ENCODE measurements around the gene STAG1.
"Not testable (repeated sequence)": the region's sequence is repeated elsewhere in the genome, so short reads cannot be mapped to it uniquely, and the experiment has no call there.

Gene STAG1

DNA sequence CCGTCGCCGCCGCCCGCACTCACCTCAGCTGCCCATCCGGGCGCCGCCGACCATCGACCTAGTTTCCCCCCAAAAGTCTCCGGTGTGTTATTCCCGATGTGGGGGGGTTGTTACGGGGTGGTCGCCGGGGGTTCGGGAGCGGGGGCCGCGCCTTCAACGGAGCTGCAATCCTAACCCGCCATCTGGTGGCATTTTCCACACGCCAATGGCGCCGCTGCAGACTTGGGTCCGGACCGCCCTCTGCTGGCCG lies at the start of gene STAG1:
Gene STAG1 (minus strand): TSS at position 207 of the 250 bp plus-strand sequence. CDS start 121,480 bp downstream, outside the sequence.
- Mint-ChIP-seq H3K27me3 (no peaks in the 10 kb centered on the region), H3K27ac (peak within 1 kb of the TSS; percentile 98), H3K36me3 (no peaks in the 10 kb centered on the region), H3K4me1 (peaks cover 34% of the 10 kb centered on the region), H3K9me3 (no peaks in the 10 kb centered on the region), H3K4me3 (peak within 1 kb of the TSS; percentile 97)
- no peak for DNase-seq (ENCODE audit: low spot score in 2 of 2)
- ATAC-seq (ENCODE audit: low read depth) = no peak

DNA sequence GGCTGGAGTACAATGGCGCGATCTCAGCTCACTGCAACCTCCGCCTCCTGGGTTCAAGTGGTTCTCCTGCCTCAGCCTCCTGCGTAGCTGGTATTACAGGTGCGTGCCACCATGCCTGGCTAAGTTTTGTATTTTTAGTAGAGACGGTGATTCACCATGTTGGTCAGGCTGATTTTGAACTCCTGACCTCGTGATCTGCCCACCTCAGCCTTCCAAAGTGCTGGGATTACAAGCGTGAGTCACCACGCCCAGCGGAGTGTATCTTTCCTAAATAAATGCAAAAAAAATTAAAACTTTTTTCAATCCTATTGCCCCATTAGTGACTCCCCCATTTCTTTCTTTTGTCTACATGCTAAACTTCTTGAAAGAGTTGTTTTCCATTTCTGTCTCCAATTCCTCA lies 49.0 kb upstream of the STAG1 start:
- H3K36me3 Mint-ChIP-seq; ATAC-seq (ENCODE audit: low read depth); H3K4me1 Mint-ChIP-seq; DNase-seq (ENCODE audit: low spot score in 2 of 2); H3K27me3 Mint-ChIP-seq; H3K27ac Mint-ChIP-seq; H3K4me3 Mint-ChIP-seq; H3K9me3 Mint-ChIP-seq: not testable (repeated sequence)

DNA sequence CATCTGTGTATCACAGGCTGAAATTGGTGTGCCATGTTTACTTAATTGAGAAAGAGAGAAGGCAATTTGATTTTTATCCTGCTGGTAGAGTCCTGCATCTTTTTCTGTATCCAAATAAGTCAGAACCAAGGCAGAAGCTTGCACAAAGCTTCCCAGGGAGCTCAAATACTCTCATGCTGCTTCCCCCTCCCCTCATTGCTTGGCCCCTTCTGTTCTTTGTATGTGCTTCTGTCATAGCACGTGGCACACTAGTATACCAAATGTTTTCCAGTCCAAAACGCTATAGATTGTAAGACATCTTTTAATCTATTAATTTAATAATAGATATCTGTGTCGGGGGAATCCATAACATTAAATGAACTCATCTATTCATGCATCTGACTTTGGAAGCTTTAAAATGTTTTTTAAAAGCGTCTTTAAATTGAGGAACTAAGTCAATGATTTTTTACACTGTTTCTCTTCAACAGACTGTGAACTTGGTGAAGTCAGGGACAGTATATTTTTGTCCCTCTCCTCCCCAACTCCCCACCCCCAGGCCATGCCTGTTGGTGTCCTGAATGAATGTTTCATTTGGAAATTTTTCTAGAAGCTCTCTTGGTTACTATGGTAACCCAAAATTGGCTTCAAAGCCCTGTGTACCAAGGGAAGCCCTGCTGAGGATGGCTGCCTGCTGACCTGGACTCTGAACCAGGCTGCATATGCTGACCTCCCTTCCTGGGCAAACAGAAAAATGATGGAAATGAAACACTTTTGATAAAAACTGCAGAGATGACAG lies 40.6 kb upstream of the STAG1 start:
- H3K27ac Mint-ChIP-seq = no peak overlapping the region
- H3K27me3 Mint-ChIP-seq = peaks cover 2% of the 10 kb centered on the region

DNA sequence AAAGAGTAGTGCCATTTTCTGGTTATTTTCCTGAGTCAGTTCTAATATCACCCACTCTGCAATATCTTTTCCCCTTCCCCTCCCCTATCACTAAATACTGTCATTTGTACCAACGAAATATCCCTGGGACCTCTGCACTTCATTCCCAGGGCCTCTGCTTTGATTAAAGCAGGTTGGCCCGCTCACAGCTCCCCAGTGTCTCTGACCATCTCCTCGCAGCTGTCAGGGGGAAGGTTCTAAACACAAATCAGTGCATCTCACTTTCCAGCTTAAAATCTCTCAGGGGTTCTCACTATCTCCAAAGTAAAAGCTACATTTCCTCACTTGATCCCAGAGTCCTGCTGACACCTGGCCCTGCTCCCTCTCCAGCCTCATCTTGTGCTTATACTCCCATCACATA lies 38.6 kb upstream of the STAG1 start:
- H3K4me3 Mint-ChIP-seq = no peak overlapping the region
- H3K9me3 Mint-ChIP-seq = no peaks in the 10 kb centered on the region
- peaks cover 3% of the 10 kb centered on the region for H3K4me1 Mint-ChIP-seq
- DNase-seq (ENCODE audit: low spot score in 2 of 2) = no peak
- ATAC-seq (ENCODE audit: low read depth) = no peak
- no peak overlapping the region for H3K27ac Mint-ChIP-seq
- no peaks in the 10 kb centered on the region for H3K36me3 Mint-ChIP-seq
- peaks cover 2% of the 10 kb centered on the region for H3K27me3 Mint-ChIP-seq

More for the DNA sequence above, 40.6 kb upstream of the STAG1 start:
- DNase-seq (ENCODE audit: low spot score in 2 of 2) (no peak), ATAC-seq (ENCODE audit: low read depth) (no peak)
- no peak overlapping the region for H3K4me3 Mint-ChIP-seq
- no peaks in the 10 kb centered on the region for H3K9me3 Mint-ChIP-seq
- H3K36me3 Mint-ChIP-seq = no peaks in the 10 kb centered on the region
- peaks cover 3% of the 10 kb centered on the region for H3K4me1 Mint-ChIP-seq

DNA sequence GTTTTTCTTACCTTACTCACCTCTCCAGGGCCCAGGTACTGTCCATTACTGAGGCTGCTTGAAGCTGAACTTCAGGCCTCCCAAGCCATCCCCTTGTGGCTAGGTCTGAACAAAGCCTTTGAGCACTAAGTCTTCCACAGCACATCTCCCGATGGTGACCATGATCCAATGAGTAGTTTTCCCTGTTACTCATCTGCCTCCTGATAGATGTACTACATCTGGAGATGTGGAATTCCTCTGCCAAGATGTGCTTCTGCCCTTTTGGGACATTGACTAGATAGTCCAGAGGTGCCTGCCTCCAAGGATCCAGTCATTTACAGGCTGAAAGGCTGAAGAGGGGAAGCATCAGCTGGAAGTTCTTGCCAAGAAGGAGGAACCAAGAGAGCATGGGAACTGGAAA lies 37.8 kb upstream of the STAG1 start:
- Mint-ChIP-seq H3K36me3 (no peaks in the 10 kb centered on the region), H3K27ac (peak overlapping the region; percentile 19), H3K27me3 (peaks cover 2% of the 10 kb centered on the region), H3K9me3 (no peaks in the 10 kb centered on the region), H3K4me3 (no peak overlapping the region), H3K4me1 (peaks cover 3% of the 10 kb centered on the region)
- no peak for DNase-seq (ENCODE audit: low spot score in 2 of 2)
- no peak for ATAC-seq (ENCODE audit: low read depth)

DNA sequence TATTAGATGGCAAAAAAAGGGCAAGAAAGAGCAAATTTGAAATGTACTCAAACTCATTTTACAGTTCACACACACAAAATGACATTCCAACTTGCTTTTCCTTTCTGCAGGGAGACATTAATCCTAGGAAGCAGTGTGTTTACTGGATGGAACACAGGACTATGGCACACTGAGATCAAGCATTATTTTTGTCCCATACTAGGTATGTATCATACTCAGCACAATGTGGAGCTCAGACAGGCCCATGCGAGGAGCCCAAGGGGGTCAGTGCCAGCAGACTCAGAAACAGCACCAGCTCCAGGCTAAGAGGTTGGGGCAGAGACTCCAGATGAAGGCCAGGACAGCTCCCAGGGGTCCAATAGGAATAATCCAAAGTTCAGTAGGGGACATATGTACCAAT lies 36.0 kb upstream of the STAG1 start:
- peaks cover 2% of the 10 kb centered on the region for H3K27me3 Mint-ChIP-seq
- H3K9me3 Mint-ChIP-seq = no peaks in the 10 kb centered on the region
- H3K4me3 Mint-ChIP-seq = no peak overlapping the region
- no peaks in the 10 kb centered on the region for H3K4me1 Mint-ChIP-seq
- H3K36me3 Mint-ChIP-seq = no peaks in the 10 kb centered on the region
- no peak overlapping the region for H3K27ac Mint-ChIP-seq
- no peak for DNase-seq (ENCODE audit: low spot score in 2 of 2)
- ATAC-seq (ENCODE audit: low read depth) = no peak

DNA sequence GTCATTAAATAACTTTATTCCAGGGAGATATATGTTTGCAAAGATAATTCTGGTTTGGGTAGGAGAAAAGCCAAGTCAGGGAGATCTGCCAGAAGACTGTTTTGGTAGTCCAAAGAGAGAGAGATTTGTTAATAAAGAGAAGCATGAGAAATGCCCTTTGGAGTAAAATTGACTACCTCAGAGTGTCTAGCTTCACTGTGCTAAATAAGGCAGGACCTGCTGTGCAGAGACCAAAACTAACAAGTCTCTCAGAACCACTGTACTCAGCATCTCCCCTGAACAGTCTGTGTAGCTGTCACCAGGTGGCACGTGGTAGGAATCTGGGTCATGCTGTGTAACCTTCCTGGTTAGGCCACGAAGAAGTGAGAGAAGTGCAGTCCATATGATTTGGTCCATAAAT lies 35.2 kb upstream of the STAG1 start:
- ATAC-seq (ENCODE audit: low read depth) (peak; percentile 51), DNase-seq (ENCODE audit: low spot score in 2 of 2) (no peak)
- Mint-ChIP-seq H3K4me3 (no peak overlapping the region), H3K9me3 (no peaks in the 10 kb centered on the region), H3K27ac (no peak overlapping the region), H3K36me3 (no peaks in the 10 kb centered on the region), H3K27me3 (no peaks in the 10 kb centered on the region), H3K4me1 (no peaks in the 10 kb centered on the region)

DNA sequence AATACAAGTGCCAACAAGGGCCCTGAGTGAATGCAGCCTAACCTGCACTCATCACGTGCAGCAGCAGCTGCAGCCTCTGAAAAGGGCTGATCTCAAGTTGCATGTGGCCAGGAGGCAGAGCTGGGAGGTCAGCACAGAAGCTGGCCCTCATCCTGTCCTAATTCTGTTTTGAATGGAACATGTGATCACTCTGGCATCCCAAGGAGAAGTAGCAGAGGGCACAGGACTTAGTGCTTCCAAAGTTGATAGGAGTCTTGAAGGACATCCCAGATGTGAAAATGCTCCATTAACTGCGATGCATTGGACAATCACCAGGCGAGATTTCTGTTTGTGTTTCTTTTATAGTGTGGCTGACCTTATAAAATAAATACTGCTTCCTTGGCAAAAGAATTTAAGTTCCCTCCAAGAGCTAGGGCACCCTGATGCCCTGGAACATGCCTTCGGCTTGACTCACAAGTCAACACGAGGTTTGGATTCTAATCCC lies 31.6 kb upstream of the STAG1 start:
- H3K4me1 Mint-ChIP-seq = no peaks in the 10 kb centered on the region
- no peak overlapping the region for H3K4me3 Mint-ChIP-seq
- no peaks in the 10 kb centered on the region for H3K27me3 Mint-ChIP-seq
- DNase-seq (ENCODE audit: low spot score in 2 of 2) = no peak
- no peak overlapping the region for H3K27ac Mint-ChIP-seq
- no peak for ATAC-seq (ENCODE audit: low read depth)
- no peaks in the 10 kb centered on the region for H3K9me3 Mint-ChIP-seq
- no peaks in the 10 kb centered on the region for H3K36me3 Mint-ChIP-seq

DNA sequence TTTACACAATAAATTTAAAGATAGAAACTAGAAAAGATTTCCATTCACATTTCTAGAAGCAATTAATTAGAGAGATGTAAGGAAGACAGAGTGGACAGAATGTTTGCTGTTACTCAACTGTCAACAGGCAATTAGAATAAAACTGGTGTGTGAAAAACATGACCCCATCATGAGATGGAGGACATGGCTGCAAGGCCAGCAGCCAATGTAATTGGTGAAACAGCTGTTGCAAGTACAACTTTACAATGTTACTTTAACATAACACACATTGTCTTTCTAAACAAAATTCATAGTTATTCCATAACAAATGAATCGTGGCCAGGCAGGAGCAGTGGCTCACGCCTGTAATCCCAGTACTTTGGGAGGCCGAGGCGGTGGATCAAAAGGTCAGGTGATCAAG lies 28.6 kb upstream of the STAG1 start:
- no peaks in the 10 kb centered on the region for H3K36me3 Mint-ChIP-seq
- ATAC-seq (ENCODE audit: low read depth) (no peak), DNase-seq (ENCODE audit: low spot score in 2 of 2) (no peak)
- H3K9me3 Mint-ChIP-seq = no peaks in the 10 kb centered on the region
- no peaks in the 10 kb centered on the region for H3K4me1 Mint-ChIP-seq
- no peak overlapping the region for H3K27ac Mint-ChIP-seq
- H3K27me3 Mint-ChIP-seq = no peaks in the 10 kb centered on the region
- H3K4me3 Mint-ChIP-seq = no peak overlapping the region

DNA sequence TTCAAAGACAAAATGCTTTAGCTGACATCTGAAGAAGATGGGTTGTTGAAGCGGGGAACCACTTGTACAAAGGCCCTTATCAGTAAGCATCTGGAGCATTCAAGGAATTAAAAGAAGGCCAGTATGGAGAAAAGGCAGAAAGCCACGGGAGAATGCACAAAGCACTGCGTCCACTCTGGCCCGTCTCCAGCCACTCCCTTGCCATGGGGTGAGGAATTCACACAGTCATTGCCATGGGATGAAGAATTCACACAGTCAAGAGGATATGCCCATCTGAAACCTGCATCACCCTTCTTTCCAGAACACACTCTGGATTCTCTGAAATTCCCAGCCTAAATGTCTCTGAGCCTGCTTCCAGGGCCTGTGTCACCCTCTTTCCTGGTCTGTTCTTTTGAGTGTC lies 26.7 kb upstream of the STAG1 start:
- no peaks in the 10 kb centered on the region for H3K27me3 Mint-ChIP-seq
- no peak for ATAC-seq (ENCODE audit: low read depth)
- no peak overlapping the region for H3K27ac Mint-ChIP-seq
- no peak for DNase-seq (ENCODE audit: low spot score in 2 of 2)
- H3K4me1 Mint-ChIP-seq = no peaks in the 10 kb centered on the region
- no peak overlapping the region for H3K4me3 Mint-ChIP-seq
- no peaks in the 10 kb centered on the region for H3K9me3 Mint-ChIP-seq
- no peaks in the 10 kb centered on the region for H3K36me3 Mint-ChIP-seq

DNA sequence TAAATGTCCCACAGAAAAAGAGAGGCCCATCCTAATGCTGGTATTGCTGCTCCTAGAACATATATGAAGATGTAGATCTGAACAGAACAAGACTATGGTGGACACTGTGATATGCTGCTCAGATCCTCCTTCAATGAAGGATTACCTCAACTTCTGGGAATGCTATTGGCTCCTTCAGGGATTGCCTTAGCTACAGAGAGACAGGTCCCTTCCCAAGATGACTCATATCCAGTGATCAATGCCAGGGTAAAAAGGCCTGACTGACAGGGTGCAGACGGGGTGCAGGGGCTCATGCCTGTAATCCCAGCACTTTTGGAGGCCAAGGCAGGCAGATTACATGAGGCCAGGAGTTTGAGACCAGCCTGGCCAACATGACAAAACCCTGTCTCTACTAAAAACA lies 20.5 kb upstream of the STAG1 start:
- DNase-seq (ENCODE audit: low spot score in 2 of 2) (no peak), ATAC-seq (ENCODE audit: low read depth) (no peak)
- Mint-ChIP-seq H3K36me3 (no peaks in the 10 kb centered on the region), H3K4me1 (no peaks in the 10 kb centered on the region), H3K4me3 (no peak overlapping the region), H3K27me3 (no peaks in the 10 kb centered on the region), H3K27ac (no peak overlapping the region), H3K9me3 (no peaks in the 10 kb centered on the region)

DNA sequence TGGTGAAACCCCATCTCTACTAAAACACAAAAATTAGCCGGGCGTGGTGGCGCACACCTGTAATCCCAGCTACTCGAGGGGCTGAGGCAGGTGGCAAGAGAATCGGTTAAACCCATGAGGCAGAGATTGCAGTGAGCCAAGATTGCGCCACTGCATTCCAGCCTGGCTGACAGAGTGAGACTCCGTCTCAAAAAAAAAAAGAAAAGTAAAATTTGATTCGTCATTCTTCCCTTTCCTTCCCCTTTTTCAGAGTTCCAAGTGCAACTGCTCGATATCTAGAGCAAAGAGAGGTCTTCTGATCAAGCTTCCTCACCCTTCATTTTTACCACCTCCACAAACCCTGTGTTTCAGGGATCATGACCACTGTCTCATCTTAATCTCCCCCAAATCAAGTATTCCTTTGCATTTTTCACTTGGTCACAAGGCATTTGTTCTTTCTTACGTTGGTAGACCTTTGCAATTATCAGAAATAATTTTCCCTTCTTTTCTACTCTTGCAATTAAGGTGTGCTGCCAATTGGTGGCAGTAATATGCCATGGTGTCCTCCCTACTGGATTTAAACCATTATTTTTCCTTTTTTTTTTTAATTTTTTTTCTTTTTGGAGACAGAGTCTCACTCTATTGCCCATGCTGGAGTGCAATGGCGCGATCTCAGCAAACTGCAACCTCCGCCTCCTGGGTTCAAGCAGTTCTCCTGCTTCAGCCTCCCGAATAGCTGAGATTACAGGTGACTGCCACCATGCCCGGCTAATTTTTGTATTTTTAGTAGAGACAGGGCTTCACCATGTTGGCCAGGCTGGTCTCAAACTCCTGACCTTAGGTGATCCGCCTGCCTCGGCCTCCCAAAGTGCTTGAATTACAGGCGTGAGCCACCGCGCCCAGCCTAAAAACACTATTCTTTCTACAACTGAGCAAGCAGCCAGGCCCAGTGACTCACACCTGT lies 6.3 kb upstream of the STAG1 start:
- ATAC-seq (ENCODE audit: low read depth); DNase-seq (ENCODE audit: low spot score in 2 of 2); H3K27me3 Mint-ChIP-seq; H3K36me3 Mint-ChIP-seq; H3K4me3 Mint-ChIP-seq: not testable (repeated sequence)
- Mint-ChIP-seq H3K4me1 (peaks cover 14% of the 10 kb centered on the region), H3K27ac (peak overlapping the region; percentile 56), H3K9me3 (peaks cover 11% of the 10 kb centered on the region)

DNA sequence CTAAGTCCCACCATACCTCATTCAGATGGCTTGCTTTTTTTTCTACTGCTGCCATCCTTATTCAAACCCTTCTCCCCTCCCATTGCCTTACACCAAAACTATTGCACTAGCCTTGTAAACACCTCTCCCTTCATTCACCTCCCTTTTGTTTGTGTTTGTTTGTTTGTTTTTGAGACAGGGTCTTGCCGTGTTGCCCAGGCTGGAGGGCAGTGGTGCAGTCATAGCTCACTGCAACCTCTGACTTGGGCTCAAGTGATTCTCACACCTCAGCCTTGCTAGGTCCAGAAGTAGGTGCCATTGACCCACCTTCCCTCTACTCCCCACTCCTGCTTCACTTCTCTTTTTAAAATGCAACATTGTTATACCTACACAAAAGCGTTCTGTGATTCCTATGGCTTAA lies 3.0 kb upstream of the STAG1 start:
- DNase-seq (ENCODE audit: low spot score in 2 of 2) (no peak), ATAC-seq (ENCODE audit: low read depth) (no peak)
- no peaks in the 10 kb centered on the region for H3K27me3 Mint-ChIP-seq
- H3K9me3 Mint-ChIP-seq = peaks cover 2% of the 10 kb centered on the region
- peaks cover 27% of the 10 kb centered on the region for H3K4me1 Mint-ChIP-seq
- no peaks in the 10 kb centered on the region for H3K36me3 Mint-ChIP-seq
- H3K4me3 Mint-ChIP-seq = peak overlapping the region; percentile 1
- H3K27ac Mint-ChIP-seq = peak overlapping the region; percentile 39

DNA sequence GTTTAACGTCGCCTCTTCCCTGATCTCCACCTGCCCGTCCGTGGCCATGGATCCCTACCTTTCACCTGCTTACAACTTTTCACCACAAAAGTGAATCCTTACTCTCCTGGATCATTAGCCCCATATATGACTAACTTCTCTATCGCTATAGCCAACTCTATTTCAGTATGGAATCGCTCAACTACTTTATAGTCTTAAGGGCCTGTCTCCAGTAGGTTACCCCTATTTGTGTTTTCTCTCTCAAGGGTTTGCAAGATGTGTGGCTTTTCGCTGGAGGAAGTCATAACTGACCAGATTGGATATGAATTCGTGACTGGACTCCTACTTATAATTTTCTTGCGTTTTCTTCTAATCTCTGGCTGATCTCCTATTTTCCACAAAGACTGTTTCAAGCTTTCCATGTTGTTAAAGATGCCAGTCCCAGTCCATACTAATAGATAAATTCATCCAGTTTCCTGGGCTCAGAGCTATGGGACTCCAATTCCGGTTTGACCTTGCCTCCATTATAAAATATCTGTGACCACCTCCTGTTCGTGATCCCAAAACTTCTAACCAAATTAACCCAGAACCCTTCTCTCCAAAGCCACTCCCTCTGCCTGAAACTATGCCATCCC lies 1.3 kb upstream of the STAG1 start:
- Mint-ChIP-seq H3K27me3 (no peaks in the 10 kb centered on the region), H3K27ac (peak overlapping the region; percentile 98), H3K4me3 (peak overlapping the region; percentile 97), H3K9me3 (peaks cover 2% of the 10 kb centered on the region), H3K4me1 (peaks cover 36% of the 10 kb centered on the region), H3K36me3 (no peaks in the 10 kb centered on the region)
- peak in 1 of 2 donors; percentile 3 for DNase-seq (ENCODE audit: low spot score in 2 of 2)
- no peak for ATAC-seq (ENCODE audit: low read depth)

All from memory B cell (primary cell).